ENCODE results near the gene ZAR1L.

Gene ZAR1L

GRCh38 chr13:32334671-32335070 lies 19.5 kb upstream of the ZAR1L start:
- in situ Hi-C loops (cut with HindIII; ENCODE audit: low sequenced_read_pairs): no loop called here
- TF ChIP-seq, protein P1, sequence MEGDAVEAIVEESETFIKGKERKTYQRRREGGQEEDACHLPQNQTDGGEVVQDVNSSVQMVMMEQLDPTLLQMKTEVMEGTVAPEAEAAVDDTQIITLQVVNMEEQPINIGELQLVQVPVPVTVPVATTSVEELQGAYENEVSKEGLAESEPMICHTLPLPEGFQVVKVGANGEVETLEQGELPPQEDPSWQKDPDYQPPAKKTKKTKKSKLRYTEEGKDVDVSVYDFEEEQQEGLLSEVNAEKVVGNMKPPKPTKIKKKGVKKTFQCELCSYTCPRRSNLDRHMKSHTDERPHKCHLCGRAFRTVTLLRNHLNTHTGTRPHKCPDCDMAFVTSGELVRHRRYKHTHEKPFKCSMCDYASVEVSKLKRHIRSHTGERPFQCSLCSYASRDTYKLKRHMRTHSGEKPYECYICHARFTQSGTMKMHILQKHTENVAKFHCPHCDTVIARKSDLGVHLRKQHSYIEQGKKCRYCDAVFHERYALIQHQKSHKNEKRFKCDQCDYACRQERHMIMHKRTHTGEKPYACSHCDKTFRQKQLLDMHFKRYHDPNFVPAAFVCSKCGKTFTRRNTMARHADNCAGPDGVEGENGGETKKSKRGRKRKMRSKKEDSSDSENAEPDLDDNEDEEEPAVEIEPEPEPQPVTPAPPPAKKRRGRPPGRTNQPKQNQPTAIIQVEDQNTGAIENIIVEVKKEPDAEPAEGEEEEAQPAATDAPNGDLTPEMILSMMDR (IDR thresholded peaks at IDR 0.05; ENCODE audit: low read depth, low read length): no peak
- DNase-seq (ENCODE audit: low read depth, low spot score): no peak
- no peak overlapping the region for H3K4me3 ChIP-seq (ENCODE audit: low read depth, low read length)

DNA sequence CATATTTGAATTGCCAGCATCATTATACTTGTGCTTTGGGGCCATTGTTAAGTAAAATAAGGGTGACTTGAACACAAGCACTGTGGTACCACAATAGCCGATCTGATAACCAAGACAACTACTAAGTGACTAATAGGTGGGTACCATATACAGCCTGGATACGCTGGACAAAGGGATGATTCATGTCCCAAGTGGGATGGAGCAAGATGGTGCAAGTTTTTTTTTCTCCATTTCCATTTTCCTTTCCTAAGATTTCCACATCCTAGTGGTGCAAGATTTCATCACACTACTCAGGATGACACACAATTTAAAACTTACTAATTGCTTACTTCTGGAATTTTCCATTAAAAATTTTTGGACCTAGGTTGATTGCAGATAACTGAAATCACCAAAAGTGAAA lies 15.3 kb upstream of the ZAR1L start:
- H3K4me3 ChIP-seq (ENCODE audit: low read depth, low read length): no peak overlapping the region
- in situ Hi-C loops (cut with HindIII; ENCODE audit: low sequenced_read_pairs): no loop called here
- no peak for DNase-seq (ENCODE audit: low read depth, low spot score)
- TF ChIP-seq, protein P1 (IDR thresholded peaks at IDR 0.05; ENCODE audit: low read depth, low read length): no peak

GRCh38 chr13:32323912-32324311 lies 8.7 kb upstream of the ZAR1L start:
- TF ChIP-seq, protein P1 (IDR thresholded peaks at IDR 0.05; ENCODE audit: low read depth, low read length): no peak
- H3K4me3 ChIP-seq (ENCODE audit: low read depth, low read length): no peak overlapping the region
- in situ Hi-C loops (cut with HindIII; ENCODE audit: low sequenced_read_pairs): no loop called here
- peak; percentile 72 for DNase-seq (ENCODE audit: low read depth, low spot score)

DNA sequence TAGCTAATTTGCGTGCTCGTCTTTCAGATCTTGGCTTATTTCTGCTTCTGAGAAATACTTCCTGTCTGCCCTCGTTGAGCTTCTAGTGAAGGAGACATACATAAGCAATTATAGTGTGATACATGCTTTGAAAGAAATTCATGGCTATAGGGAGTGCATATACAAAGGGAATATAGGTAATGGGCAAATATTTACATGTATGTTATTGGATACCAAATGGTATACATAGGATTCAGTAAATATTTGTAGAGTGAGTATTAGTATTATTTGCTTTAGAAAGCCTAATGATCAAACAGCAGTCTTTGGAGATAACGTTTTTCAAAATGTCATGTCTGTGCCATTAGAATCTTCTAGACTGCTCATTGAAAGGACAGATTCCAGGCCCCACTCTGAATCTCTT lies 5.4 kb upstream of the ZAR1L start:
- TF ChIP-seq, protein P1 (IDR thresholded peaks at IDR 0.05; ENCODE audit: low read depth, low read length): no peak

DNA sequence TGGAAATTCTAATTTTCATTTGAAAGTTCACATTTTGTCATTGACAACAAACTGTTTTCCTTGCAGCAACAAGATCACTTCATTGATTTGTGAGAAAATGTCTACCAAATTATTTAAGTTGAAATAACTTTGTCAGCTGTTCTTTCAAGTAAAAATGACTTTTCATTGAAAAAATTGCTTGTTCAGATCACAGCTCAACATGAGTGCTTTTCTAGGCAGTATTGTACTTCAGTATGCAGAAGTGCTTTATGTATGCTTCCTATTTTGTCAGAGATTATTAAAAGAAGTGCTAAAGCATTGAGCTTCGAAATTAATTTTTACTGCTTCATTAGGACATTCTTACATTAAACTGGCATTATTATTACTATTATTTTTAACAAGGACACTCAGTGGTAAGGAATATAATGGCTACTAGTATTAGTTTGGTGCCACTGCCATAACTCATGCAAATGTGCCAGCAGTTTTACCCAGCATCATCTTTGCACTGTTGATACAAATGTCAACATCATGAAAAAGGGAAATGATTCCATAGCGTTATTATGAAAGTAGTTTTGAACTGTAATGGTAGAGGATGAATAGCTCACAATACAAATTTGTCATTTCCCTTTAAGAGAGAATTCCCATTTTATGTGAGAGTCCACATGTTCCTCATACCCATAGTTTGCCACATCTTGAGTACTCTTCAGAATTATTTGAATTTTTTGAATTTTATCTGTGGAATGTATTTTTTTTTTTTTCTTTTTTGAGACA lies 2.7 kb upstream of the ZAR1L start:
- H3K4me3 ChIP-seq (ENCODE audit: low read depth, low read length): no peak overlapping the region
- DNase-seq (ENCODE audit: low read depth, low spot score): no peak
- TF ChIP-seq, protein P1 (IDR thresholded peaks at IDR 0.05; ENCODE audit: low read depth, low read length): no peak
- in situ Hi-C loops (cut with HindIII; ENCODE audit: low sequenced_read_pairs): no loop called here

More for the DNA sequence above, 5.4 kb upstream of the ZAR1L start:
- in situ Hi-C loops (cut with HindIII; ENCODE audit: low sequenced_read_pairs): no loop called here
- no peak for DNase-seq (ENCODE audit: low read depth, low spot score)
- no peak overlapping the region for H3K4me3 ChIP-seq (ENCODE audit: low read depth, low read length)

GRCh38 chr13:32316501-32316900 lies 1.3 kb upstream of the ZAR1L start:
- in situ Hi-C loops (cut with HindIII; ENCODE audit: low sequenced_read_pairs): no loop called here
- TF ChIP-seq, protein P1 (IDR thresholded peaks at IDR 0.05; ENCODE audit: low read depth, low read length): no peak
- H3K4me3 ChIP-seq (ENCODE audit: low read depth, low read length): peak overlapping the region; percentile 88
- no peak for DNase-seq (ENCODE audit: low read depth, low spot score)
